Mesenteric fat pad (tissue), 1 donor: ENCODE measurements around the gene HIGD1A. TPM values are rescaled to one million over a fixed set of nuclear protein-coding genes. Genes with fewer than 3 reads are reported as not detected.

Experiments
- DNase-seq: peaks from one replicate; pipeline ENCODE4 v3.0.0-alpha.2; 2020; ENCODE audit warnings: low spot score
- long read RNA-seq: library from polyadenylated mRNA; unstranded; transcript quantifications from one replicate; pipeline ENCODE4 v2.0.0, GENCODE V29; 2020
- total RNA-seq: library from RNA; stranded (reverse); fragmentation: NEBNext Ultra II Directional; extraction: Animal tissue kit (Norgen Biotek cat#: 25700); gene quantifications from one replicate; pipeline ENCODE4 v1.2.1, GENCODE V29; 2021
- donor health status: DM: yes; HTN: yes; CAD: no.

HIGD1A gene
- 97.4 TPM for total RNA-seq
- long read RNA-seq, transcript HIGD1A-202 (4 exons, 1,322 nt): minor isoform, 5 of 506 reads
- long read RNA-seq, transcript HIGD1A-201 (4 exons, 1,373 nt): major isoform, 462 of 506 reads
- long read RNA-seq, transcript HIGD1A-205 (3 exons, 983 nt): minor isoform, 7 of 506 reads
- long read RNA-seq, partial matches to known transcripts: 19 of 506 reads
- long read RNA-seq, other reads (novel, unspliced or antisense): 10 of 506 reads

DNA sequence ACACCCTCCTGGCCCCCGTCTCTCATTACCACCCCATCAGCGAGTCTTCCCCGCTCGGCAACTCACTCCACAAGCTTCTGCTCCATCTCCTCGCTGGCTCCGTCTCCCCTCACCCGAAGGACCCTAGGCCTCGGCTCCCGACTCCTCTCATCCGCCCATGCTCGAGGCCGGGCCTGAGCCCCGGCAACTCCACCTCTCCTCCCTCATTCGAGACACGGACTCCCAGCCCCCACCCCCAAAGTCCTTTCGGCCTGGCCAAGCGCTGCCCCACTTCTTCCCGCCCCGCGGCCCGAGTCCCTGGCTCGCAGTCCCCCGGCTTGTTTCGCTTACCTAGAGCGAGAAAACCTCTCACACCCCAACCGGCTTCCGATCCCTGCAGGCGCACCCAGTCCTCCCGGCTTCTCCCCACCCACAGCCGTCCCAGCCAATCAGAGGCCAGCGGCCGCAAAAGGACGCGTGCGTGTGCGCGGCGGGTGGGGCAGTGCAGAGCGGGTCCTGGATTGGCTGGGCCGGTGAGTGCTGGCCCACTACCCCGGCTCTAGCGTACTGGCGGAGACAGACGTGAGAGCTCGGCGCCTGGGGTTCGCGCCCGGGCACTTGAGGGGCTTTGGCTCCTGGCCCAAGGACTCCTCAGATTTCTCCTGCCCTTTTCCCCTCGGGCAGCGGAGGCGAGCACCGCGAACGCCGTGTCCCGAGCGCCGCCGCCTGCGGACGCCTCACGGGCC, at the start of gene HIGD1A:
Gene HIGD1A, minus strand, starts transcription at position 385 of the 725 bp plus-strand sequence. CDS start 10,237 bp downstream, outside the sequence.
- DNase-seq: peak; percentile 97

DNA sequence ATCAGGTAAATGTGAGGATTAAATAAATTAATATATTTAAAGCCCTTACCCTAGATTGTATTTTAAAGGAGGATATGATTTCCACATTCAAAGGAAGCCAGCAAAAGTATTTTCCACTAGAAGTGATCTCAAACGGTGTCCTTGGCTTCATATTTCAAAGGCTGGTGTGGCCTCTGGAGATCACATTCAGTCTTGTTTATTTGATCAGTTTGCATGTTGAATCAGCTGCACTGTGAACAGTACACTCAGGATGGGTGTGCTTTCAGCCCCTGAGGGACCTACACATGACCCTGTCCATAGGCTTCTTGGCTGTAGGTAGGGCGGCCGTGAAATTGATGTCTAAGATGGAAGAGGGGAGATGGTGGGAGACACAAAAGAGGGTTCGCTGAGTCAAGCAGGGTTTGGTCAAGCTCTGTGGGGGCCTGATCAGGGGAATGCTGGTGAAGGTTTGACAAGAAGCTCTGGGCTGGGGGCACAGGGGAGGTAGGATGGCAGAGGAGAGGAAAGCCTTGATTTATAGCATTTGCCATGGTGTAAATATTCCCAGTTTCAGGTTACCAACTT, 49.5 kb upstream of the HIGD1A start:
- no peak for DNase-seq

DNA sequence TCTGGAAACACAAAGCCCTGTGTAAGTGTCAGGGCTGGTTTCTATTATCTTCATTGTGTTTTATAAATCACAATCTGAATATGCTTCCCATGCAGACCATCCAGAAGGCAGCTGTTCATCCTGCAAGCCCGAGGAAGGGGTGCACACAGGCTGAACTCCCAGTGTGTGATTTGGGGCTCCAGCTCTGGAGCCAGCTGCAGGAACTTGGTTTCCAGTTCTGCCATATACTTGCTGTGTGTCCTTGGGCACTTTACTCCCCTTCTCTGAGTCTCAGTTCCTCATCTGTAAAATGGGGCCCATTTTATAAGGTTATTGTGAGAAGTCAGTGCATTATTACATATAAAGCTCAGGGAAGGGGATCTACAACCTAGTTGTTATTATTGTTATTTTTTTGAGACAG, 48.8 kb upstream of the HIGD1A start:
- DNase-seq: no peak

DNA sequence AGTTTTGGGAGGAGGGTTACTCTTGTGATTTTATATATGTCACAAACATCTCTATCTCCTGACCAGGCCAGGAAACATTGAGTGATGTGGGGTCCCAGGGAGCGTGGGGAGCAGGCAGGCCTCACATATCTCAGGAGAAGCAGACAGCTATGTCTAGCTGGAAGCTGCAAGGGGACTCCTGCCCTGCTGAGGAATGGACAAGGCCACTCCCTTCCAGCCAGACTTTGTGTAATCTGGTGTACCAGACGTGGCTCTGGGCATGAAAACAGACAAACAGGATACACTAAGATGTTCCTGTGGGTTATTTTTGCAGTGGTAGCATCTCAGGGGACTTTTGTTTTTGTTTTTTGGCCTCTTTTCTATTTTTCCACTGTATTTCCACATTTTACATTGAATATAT, 48.2 kb upstream of the HIGD1A start:
- no peak for DNase-seq

DNA sequence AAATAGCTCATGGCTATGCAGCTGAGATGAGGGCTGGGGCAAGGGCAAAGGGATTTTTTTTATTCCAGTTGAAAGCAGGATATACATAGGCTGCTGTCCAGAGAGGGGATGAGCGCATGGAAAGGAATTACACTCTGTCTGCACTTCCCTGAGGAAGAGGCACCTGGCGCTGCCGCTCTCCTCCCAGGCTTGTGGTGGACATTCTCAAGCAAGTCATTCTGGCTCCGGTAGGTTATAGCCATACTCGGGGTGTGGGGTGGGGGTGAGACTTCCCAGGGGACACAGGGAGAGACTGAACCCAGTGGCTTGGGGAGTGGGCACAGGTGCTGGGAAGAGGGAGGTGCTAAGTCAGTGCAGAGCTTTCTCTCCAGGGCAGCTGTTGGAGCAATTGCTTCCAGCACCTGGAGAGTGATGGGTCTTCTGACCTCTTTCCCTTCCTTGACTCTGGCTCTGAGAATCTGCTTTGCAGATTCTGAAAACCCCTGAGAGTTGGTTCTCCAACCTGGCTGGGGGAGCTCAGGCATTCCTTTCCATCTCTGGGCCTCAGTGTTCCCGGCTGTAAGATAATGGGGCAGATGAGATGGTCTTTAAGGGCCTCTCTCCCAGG, 47.0 kb upstream of the HIGD1A start:
- no peak for DNase-seq

DNA sequence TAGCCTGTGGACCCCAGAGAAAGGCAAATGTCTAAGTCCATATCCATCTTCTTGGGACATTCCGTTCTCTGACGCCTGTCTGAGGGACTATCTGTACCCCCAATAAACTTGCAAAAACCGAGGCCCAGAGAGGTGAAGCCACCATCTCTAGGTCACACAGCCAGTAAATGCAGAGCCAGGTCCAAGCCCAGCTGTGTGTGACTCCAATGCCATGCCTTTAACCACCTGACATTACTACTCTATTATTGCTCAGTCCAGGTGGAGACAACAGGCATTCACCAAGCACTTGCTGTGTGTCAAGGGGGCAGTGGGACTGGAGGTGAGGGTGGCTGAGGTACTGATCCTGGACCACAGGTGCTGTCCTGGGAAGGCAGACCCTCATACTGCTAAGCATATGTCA, 46.0 kb upstream of the HIGD1A start:
- no peak for DNase-seq

DNA sequence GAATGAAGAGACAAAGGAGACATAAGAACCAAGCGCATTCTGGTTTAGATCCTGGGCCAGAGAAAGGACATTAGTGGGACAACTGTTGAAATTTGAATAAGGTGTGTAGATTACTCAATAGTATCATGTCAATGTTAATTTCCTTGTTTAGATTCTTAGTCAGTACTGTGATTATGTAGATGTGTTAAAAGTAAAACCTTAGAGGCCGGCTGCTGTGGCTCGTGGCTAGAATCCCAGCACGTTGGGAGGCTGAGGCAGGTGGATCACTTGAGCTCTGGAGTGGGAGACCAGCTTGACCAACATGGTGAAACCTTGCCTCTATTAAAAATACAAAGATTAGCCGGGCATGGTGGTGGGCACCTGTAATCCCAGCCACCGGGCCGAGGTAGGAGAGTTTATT, 44.7 kb upstream of the HIGD1A start:
- DNase-seq: no peak

DNA sequence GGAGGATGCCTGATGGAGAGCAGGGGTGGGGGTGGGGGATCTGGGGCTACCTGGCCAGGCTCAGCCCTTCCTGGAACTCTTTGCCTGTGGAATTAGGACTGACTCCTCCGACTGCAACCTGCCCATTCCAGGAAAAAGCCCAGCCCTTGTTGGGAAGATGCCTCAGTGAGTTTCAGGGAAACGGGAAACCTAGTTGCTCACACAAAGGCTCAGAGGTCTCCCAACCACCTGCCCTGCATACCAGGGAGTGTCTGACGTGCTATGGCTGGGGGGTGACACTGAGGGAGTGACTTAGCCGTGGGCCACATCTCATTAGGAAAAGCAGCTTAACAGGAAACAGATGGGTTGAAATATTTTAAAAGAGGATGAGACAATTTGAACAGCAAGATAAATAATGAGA, 43.4 kb upstream of the HIGD1A start:
- no peak for DNase-seq

DNA sequence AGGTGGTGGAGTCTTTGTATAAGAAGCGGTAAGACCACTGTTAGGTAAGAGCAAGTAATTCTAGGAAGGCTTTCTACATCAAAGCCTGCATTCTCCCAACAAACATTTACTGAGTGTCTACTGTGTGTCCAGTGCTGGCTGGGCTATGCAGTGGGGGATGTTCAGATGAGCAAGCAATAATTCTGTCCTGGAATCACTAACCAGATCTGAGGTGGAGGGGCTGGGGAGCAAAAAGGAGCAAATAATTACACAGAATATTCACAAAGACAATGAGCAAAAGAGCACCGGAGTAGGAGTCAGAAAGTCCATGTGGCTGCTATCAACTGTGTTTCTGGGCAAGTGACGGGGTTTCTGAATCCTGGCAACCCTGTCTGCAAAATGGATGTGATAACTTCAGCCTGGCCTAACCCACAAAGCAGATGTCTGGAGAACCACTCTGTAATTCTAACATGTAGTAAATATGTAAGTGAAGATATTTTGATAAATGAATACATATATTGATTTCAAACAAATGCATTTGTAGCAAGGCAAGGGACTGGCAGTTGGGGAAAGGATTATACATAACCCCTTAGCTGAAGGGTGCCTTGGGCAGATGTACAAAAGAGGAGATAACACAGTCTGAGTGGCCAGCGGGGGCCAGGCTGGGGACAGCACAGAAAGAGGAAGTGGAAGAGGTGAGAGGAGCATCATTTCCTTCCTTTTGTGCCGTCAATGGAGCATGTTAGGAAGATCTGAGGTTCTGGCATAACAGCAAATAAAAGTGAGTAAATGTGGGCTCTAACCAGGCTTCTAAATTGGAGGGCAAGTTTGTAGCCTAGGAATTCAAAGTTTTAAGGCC, 42.6 kb upstream of the HIGD1A start:
- DNase-seq: no peak

DNA sequence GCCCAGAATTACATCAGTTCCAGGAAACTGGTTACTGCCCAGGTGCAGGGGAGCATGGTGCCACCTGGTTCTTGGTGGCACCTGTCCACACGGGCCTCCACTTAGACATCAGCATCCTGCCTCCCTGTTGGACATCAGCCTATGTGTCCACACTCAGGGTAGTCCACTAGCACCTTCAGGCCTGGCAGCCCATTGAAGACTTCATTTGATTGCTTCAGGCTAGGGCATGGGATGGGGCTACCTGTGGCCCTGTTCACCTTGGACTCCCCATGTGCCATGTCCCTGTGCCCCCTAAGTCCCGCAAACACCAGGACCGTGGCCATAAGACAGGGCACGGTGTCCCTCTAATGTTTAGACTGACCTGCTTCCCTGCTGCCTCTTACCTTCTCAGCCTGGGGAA, 40.5 kb upstream of the HIGD1A start:
- DNase-seq: no peak

DNA sequence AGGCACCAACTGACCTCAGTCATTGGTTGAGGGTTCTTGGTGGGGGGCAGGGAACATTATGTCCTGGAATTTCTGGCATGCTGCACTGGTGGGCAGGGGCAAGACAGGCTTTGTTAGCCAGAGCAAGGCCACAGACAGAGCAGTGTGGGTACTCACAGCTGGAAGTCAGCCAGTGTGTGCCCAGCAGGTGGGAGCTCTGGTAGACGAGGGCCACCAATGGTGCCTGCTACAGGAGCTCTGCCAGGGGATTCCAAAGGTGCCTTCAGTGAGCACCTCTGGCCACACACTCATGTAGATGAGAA, 40.1 kb upstream of the HIGD1A start:
- DNase-seq: no peak

DNA sequence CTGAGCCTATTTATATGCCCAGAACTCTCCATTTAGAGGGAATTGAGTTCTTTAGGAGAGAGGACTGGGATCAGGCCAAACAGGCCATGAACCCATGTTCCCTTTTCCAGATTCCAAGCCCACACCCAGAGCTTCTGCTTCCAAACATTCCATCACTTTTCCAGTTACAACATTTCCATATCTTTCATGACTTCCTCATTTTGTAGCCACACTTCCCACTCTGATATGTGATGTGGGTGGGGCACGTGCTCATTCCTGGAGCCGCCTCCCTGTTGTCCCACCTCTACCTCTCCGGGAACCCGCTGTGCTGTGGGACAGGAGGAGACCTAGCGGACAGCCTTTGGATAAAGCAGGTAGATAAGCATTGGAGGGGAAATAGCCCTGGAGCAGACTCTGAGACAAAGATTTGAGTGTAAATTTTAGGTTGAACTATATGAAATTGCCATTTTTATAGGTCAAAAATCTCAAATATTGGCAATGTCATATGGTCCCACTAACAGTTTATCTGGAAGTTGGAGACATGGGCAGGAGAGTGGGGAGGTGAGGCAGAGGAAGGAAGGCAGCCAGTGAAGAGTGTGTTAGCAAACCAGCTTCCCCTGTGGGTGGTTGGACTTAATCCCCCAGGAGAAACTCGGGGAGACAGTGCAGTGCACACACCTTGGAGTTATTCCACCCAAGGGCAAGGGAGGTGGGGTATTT, 39.6 kb upstream of the HIGD1A start:
- no peak for DNase-seq

DNA sequence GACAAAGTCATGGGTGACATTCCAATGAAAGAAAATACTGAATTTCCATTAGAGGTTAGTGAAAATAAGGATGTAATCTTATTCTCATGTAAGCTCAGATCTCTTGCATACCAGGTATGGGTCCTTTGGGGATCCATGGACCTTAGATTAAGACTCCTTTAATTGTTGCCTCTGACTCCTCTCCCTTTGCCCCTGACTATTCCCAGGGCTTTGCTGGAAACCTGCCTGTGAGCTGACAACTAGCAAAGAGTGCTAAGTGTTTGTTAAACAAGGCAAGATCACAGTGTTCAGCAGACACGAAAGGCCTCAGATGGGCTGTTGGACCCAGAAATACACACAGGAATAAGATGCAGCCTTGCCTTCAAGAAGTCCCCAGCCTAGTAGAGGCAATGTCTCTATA, 37.0 kb upstream of the HIGD1A start:
- DNase-seq: no peak

DNA sequence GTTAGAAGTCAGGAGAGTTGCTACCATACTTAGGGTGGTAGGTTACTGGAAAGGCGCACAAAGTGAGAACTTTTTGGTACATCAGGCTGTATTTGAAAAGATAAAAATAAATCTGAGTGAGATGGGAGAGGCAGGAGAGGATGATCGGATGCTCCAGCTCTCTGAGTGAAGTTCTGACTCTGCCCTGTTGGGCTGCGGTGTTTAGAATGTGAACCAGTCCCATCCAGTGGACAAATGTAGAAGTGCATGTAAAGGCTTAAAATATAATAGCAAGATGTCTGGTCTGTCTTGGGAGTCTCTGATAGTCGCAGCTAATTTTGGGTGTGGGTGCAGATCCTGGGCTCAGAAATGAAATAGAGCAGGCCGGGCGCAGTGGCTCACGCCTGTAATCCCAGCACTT, 35.3 kb upstream of the HIGD1A start:
- no peak for DNase-seq

DNA sequence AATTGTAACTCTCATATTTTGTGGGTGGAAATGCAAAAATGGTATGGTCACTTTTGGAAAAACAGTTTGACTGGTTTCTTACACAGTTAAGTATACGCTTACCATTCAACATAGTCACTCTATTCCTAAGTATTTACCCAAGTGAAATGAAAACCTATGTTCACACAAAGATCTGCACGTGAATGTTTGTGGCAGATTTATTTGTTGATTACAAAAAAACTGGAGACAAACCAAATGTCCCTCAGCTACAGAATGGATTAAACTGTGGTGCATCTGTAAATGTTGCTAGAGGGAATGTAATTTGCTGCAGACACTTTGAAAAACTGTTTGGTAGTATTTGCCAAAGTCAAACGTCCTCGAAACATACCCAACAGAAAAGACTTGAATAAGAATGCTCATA, 34.3 kb upstream of the HIGD1A start:
- no peak for DNase-seq

DNA sequence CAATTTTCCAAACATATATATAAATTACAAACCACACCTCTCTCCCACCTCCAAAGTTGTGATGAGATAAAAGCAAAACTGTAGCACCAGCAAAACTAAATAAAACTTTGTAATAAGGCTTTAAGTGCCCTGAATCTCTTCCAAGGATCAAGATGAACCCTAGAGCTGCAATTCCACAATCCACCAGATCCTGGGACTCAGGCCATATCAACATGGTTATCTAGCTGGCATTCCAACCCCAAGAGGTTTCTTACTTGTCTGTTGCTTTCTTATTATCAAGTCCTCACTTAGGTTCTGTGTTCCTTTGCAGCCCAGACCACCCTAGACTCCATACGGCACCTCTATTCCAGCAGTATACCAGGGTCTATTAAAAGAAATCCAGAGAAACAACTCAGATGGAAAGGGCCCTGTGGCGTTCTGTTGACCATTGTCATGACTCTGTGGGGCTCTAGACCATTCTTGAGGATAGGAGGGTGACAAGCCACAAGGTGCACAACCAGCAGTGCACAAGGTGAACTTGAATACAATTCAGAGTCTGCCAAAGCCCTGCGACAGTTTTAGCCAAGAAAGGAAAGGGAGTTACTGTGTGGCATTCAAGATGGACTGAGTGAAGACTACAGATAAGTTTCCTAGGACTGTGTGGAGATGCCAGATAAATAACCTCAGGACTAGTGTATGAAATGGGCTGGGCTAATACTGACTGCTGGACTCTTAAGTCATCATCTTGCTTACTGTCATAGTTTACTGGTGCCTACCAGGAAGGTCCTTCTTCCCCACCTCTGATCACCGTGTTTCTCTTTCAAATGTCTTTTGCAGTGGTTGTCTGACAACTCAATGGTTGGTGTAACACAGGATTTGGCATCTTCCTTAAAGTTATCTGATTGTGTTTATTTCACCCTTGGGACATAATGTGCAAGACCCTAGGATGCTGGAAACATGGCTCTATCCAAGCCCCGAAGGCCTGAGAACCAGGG, 32.1 kb upstream of the HIGD1A start:
- no peak for DNase-seq

DNA sequence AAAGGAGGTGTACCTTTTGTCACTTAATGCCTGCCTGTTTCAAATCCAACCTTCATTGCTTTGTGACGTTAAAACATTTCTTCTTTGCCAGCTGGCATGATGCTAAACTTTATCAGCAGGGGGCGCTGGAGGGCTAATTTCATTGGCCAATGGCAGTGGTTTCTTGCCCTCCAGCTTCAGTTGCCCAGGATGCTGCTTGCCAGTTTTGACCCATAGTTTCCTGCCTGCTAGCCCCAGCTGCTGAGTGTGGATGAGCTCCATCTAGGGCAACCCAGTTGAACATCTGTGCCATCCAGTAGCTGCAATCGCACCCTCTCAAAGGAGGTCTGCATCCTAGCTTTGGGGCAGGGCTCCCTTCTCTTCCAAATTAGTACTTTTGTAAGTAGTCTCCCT, 27.0 kb upstream of the HIGD1A start:
- DNase-seq: no peak

DNA sequence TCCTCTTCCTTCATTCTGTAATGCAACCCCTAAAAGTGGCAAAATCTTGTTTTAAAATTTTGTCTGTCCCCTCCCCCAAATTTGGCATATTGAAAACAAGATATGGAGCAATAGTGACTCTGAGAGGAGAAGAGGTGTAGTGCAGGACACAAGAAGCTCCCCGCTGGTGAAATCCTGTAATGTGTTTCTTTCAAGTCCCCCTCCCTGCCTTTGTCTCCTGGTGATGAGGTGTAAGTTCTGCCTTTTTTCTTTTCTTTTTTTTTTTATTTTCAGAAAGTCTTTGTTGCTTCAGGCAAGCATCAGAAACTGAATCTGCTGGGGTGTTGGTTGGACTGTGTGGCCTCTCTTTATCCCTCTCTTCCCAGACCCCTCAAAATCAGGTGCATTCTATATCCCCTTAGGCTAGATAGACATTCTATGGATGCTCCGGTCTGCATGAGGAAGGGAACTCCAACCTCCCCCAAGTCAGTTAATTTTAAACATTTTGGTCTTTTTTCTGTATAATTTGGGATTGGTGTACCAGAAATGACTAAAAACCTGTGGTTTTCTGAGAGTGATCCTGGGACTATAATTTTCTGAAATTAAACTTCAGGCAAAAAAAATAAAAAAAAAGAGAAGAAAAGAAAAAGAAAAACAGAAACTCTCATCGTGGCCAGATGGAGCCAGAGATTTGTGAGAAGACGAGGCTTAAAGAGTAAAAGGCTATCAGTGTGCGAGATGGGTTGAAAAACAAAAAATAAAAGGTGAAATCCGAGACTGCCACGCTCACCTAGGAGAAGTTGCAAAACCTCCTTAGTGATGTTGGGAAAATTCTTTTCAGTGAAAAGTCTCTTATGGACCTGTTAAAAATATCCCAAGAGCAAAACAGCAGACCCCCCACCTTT, 26.4 kb upstream of the HIGD1A start:
- DNase-seq: no peak
